ENCODE measurements around the gene ACTR1A.

DNA sequence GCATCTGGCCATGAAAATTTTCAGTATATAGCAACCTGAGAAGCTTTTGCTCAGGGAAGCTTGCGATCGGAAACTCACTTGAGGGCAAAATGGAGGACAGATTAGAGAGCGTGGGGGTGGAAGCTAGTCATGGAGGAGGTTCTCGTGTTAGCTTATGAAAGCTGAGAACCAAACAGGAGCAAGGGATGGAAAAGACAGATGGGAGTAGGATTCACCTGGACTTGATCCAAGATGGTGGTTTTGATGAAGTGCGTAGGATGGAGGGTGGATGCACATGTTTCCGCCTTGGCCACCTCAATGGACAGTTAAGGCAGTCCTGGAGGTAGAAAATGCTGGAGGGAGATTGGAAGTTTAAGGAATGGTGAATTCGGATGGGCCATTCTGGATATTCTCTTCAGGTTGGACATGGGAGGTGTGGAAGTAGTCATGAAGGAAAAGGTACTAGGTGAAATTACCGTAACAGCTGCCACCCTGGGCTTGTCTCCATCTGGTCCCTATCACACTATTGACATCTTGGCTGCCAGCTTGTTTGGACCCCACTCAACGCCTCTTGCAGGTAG lies 44.8 kb downstream of the ACTR1A start:
- TF ChIP-seq, protein P1, sequence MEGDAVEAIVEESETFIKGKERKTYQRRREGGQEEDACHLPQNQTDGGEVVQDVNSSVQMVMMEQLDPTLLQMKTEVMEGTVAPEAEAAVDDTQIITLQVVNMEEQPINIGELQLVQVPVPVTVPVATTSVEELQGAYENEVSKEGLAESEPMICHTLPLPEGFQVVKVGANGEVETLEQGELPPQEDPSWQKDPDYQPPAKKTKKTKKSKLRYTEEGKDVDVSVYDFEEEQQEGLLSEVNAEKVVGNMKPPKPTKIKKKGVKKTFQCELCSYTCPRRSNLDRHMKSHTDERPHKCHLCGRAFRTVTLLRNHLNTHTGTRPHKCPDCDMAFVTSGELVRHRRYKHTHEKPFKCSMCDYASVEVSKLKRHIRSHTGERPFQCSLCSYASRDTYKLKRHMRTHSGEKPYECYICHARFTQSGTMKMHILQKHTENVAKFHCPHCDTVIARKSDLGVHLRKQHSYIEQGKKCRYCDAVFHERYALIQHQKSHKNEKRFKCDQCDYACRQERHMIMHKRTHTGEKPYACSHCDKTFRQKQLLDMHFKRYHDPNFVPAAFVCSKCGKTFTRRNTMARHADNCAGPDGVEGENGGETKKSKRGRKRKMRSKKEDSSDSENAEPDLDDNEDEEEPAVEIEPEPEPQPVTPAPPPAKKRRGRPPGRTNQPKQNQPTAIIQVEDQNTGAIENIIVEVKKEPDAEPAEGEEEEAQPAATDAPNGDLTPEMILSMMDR (IDR thresholded peaks at IDR 0.05; ENCODE audit: low read depth, low read length), result no peak
- TF ChIP-seq POLR2A (IDR thresholded peaks at IDR 0.05; ENCODE audit: extremely low read depth, insufficient read length), result no peak
- TF ChIP-seq, protein P2, sequence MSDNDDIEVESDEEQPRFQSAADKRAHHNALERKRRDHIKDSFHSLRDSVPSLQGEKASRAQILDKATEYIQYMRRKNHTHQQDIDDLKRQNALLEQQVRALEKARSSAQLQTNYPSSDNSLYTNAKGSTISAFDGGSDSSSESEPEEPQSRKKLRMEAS (IDR thresholded peaks at IDR 0.05; ENCODE audit: low read depth, low read length), result no peak

All from NB4 (cell line).